Heart left ventricle (tissue), 13 donors: ENCODE results near the gene PLIN4.

ENCODE experiments used
- POLR2A ChIP-seq, 2 donors: fragments of 450-650 bp; IDR thresholded peaks; one replicate each; pipeline ENCODE4 v1.6.1; 2017; ENCODE audit warnings: antibody characterized with exemption in 2 of 2, mild to moderate bottlenecking in 2 of 2, moderate library complexity in 2 of 2
- TF ChIP-seq, protein P1 (sequence below), 12 donors: fragments of 200-600 bp; sonication (generic) in 4 of 12; IDR thresholded peaks; one replicate each; pipeline versions ENCODE4 v1.5.0 to v1.8.0; 2018 to 2022; ENCODE audit warnings: antibody characterized with exemption in 12 of 12, mild to moderate bottlenecking in 5 of 12
- donor health status: ischemic (EF 13 %, LVEDD 7.1; RV severe dilation, severe dysfunction).
- donor health status: DM: no; HTN: yes; CAD: no.
- donor health status: DM: no; HTN: no; CAD: no.
- donor health status: ischemic (EF 25% LVEDD 6.9; RV normal size, moderate dysfunction).
- donor health status: ischemic (EF 25% LVEDD 5.7; RV mildly dilated, moderate dysfunction).
- donor health status: ischemic (EF 35%, LVEDD 5.7; RV mildly dilated, moderate dysfunction).
- donor health status: nonischemic (EF 11% LVEDD 7.7; RV severe dilation, severe dysfunction).
- donor health status: DM: yes; HTN: yes; CAD: no.
- donor health status: PGD.
- donor health status: ischemic (EF 29% LVEDD 5.4; RV normal size, mild dysfunction).
- donor health status: nonischemic (EF 23%, LVEDD 6.1; RV moderate dilation, normal function).

DNA sequence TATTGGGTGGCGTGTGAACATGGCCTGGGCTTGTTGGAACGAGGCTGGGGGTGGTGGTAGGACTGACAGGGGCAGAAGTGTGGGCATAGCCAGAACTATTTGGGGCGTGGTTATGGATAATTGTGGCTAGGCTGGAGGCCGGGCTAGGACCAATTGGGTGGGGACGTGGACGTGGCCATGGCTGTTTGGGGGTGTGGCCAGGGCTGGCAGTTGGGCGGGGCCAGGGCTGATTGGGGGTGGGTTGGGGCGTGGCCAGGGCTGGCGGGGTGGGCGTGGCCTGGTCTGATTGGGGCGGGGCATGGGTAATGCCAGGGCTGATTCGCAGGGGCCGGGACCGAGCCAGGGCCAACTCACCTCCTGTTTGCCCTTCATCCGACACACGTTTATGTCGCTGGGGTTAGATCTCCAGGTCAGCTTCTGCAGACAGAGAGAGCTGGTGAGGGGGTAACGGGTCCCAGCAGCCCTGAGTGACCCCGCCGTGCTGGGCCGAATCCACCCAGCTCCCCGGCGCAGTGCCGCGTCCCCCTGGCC is 38.4 kb upstream of the PLIN4 start:
- no peak for TF ChIP-seq POLR2A (IDR thresholded peaks at IDR 0.05)
- TF ChIP-seq, protein P1, sequence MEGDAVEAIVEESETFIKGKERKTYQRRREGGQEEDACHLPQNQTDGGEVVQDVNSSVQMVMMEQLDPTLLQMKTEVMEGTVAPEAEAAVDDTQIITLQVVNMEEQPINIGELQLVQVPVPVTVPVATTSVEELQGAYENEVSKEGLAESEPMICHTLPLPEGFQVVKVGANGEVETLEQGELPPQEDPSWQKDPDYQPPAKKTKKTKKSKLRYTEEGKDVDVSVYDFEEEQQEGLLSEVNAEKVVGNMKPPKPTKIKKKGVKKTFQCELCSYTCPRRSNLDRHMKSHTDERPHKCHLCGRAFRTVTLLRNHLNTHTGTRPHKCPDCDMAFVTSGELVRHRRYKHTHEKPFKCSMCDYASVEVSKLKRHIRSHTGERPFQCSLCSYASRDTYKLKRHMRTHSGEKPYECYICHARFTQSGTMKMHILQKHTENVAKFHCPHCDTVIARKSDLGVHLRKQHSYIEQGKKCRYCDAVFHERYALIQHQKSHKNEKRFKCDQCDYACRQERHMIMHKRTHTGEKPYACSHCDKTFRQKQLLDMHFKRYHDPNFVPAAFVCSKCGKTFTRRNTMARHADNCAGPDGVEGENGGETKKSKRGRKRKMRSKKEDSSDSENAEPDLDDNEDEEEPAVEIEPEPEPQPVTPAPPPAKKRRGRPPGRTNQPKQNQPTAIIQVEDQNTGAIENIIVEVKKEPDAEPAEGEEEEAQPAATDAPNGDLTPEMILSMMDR (IDR thresholded peaks at IDR 0.05) = no peak
